ENCODE results near the gene TPM1.

TPM1 gene

GRCh38 chr15:63043335-63044076 is 959 bp downstream of the TPM1 start:
- DNase-seq, result no peak

- DNase-seq, result no peak
Observed at GRCh38 chr15:63044077-63044644, 1.6 kb downstream of the TPM1 start.

- DNase-seq, result no peak
Observed at GRCh38 chr15:63044645-63045464, 2.3 kb downstream of the TPM1 start.

- no peak for DNase-seq
Observed at GRCh38 chr15:63045465-63045840, 2.9 kb downstream of the TPM1 start.

GRCh38 chr15:63045879-63046278 is 3.3 kb downstream of the TPM1 start:
- DNase-seq, result no peak

- DNase-seq, result no peak
Observed at GRCh38 chr15:63046917-63047760, 4.6 kb downstream of the TPM1 start.

- no peak for DNase-seq
Observed at GRCh38 chr15:63047792-63048114, 5.2 kb downstream of the TPM1 start.

GRCh38 chr15:63048115-63048775 is 5.7 kb downstream of the TPM1 start:
- peak; percentile 88 for DNase-seq

- peak; percentile 45 for DNase-seq
Observed at GRCh38 chr15:63048776-63049665, 6.5 kb downstream of the TPM1 start.

GRCh38 chr15:63049783-63050371 is 7.3 kb downstream of the TPM1 start:
- DNase-seq, result no peak

- no peak for DNase-seq
Observed at GRCh38 chr15:63050731-63051155, 8.2 kb downstream of the TPM1 start.

- no peak for DNase-seq
Observed at GRCh38 chr15:63051156-63052066, 8.9 kb downstream of the TPM1 start.

- DNase-seq, result no peak
Observed at GRCh38 chr15:63052077-63052841, 9.7 kb downstream of the TPM1 start.

GRCh38 chr15:63052961-63053698 is 10.6 kb downstream of the TPM1 start:
- no peak for DNase-seq

GRCh38 chr15:63054281-63054683 is 11.7 kb downstream of the TPM1 start:
- DNase-seq, result no peak

GRCh38 chr15:63054985-63055384 is 12.4 kb downstream of the TPM1 start:
- DNase-seq, result no peak

GRCh38 chr15:63056829-63057228 is 14.3 kb downstream of the TPM1 start:
- DNase-seq, result no peak
